Fibroblast of lung (primary cell): ENCODE measurements around the gene PABPN1L. TPM values are rescaled to one million over a fixed set of nuclear protein-coding genes. Genes with fewer than 3 reads are reported as not detected.

ENCODE experiments used
- DNase-seq, 2 donors: peaks; one replicate each; pipeline versions ENCODE4 v3.0.0 to v3.0.0-alpha.2; 2010; ENCODE audit warnings: low read depth in 2 of 2
- H2AFZ ChIP-seq: 2 replicates; pipeline ENCODE4 v1.5.1; 2012; ENCODE audit warnings: low read length, control low read depth, inconsistent platforms
- H3K27ac ChIP-seq: 2 replicates; pipeline ENCODE4 v1.5.1; 2011; ENCODE audit warnings: low read length, control low read depth; ENCODE audit not compliant: insufficient read depth
- H3K27me3 ChIP-seq: 2 replicates; pipeline ENCODE4 v1.5.1; 2011; ENCODE audit warnings: mild to moderate bottlenecking, low read length; ENCODE audit not compliant: control insufficient read depth, insufficient read depth
- H3K36me3 ChIP-seq: 2 replicates; pipeline ENCODE4 v1.5.1; 2011; ENCODE audit warnings: low read length; ENCODE audit not compliant: control insufficient read depth, insufficient read depth
- H3K4me1 ChIP-seq: 2 replicates; pipeline ENCODE4 v1.5.1; 2011; ENCODE audit warnings: low read length; ENCODE audit not compliant: control insufficient read depth, insufficient read depth; ENCODE audit errors: extremely low read depth
- H3K4me2 ChIP-seq: 2 replicates; pipeline ENCODE4 v1.5.1; 2011; ENCODE audit warnings: low read length, control low read depth; ENCODE audit not compliant: insufficient read depth; ENCODE audit errors: extremely low read depth
- H3K4me3 ChIP-seq, 4 experiments: fragments of 200-600 bp in 1 of 4; sonication (generic) in 1 of 4; replicated peaks in 1 of 4; 2 replicates each; pipeline ENCODE4 v1.5.1; 2011 to 2016; ENCODE audit warnings: low read length in 4 of 4, low read depth in 3 of 4, mild to moderate bottlenecking in 3 of 4, control low read depth in 2 of 4, inconsistent platforms in 1 of 4, mixed read lengths in 1 of 4; ENCODE audit not compliant: insufficient read depth in 1 of 4; ENCODE audit errors: control extremely low read depth in 1 of 4
- H3K79me2 ChIP-seq: 2 replicates; pipeline ENCODE4 v1.5.1; 2012; ENCODE audit warnings: mild to moderate bottlenecking, low read length, inconsistent platforms; ENCODE audit not compliant: control insufficient read depth, insufficient read depth
- H3K9ac ChIP-seq: 2 replicates; pipeline ENCODE4 v1.5.1; 2011; ENCODE audit warnings: mild to moderate bottlenecking, low read length, control low read depth; ENCODE audit not compliant: insufficient read depth
- H3K9me3 ChIP-seq: 2 replicates; pipeline ENCODE4 v1.5.1; 2012; ENCODE audit warnings: low read depth, low read length; ENCODE audit not compliant: control insufficient read depth, insufficient read depth
- H4K20me1 ChIP-seq: 2 replicates; pipeline ENCODE4 v1.5.1; 2011; ENCODE audit warnings: low read length; ENCODE audit not compliant: control insufficient read depth, insufficient read depth; ENCODE audit errors: extremely low read depth
- CTCF ChIP-seq, 2 donors: IDR thresholded peaks in 1 of 2; conservative IDR thresholded peaks in 1 of 2; 1 replicate in 1 of 2; 2 replicates in 1 of 2; pipeline ENCODE4 v1.5.1; 2011 to 2012; ENCODE audit warnings: low read length in 2 of 2, control low read depth in 1 of 2, inconsistent platforms in 1 of 2, low read depth in 1 of 2, mild to moderate bottlenecking in 1 of 2
- EZH2 ChIP-seq: IDR thresholded peaks from 2 replicates; pipeline ENCODE4 v1.5.1; 2012; ENCODE audit warnings: low read length, control low read depth, mild to moderate bottlenecking; ENCODE audit errors: missing control alignments
- polyA plus RNA-seq, 2 donors: library from polyadenylated mRNA; depleted of rRNA in 1 of 2; stranded (reverse) in 1 of 2; unstranded in 1 of 2; fragments of >200 nt; gene quantifications; 2 replicates each; pipeline ENCODE4 v1.2.1, GENCODE V29; 2011 to 2012; ENCODE audit warnings: missing spikeins in 1 of 2
- total RNA-seq: library from RNA; depleted of rRNA; stranded (reverse); fragments of >200 nt; gene quantifications from 2 replicates; pipeline ENCODE4 v1.2.1, GENCODE V29; 2014

The PABPN1L gene
- total and polyA plus RNA-seq, 2 donors (not counting 1 experiment from before 2014, with no cell fraction given) = not detected

DNA sequence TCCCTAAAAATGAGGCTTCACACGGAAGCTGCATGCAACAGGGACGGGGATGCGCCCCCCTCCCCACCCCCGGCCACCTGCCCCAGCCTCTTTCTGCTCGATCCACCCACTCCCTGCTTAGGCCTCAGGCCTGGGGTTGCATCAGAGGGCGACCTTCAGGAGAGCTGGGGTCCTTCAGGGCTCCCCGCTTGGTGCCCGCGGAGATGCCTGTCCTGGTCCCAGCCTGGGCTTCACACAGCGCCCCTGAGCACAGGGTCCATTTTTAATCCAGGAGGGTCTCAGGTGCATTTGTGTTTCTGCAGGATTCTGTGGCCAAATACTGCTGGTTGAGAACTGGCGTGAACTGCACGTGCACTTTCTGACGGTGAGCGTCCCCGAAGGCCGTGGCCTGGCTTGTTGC lies 47.3 kb downstream of the PABPN1L start:
- H3K4me3 ChIP-seq = no peak overlapping the region
- peaks cover 8% of the 10 kb centered on the region for H3K36me3 ChIP-seq
- no peaks in the 10 kb centered on the region for H3K9me3 ChIP-seq
- no peak overlapping the region for H2AFZ ChIP-seq
- no peak overlapping the region for H3K27ac ChIP-seq
- DNase-seq = no peak
- no peaks in the 10 kb centered on the region for H3K79me2 ChIP-seq
- no peak overlapping the region for H3K9ac ChIP-seq
- no peaks in the 10 kb centered on the region for H4K20me1 ChIP-seq
- H3K27me3 ChIP-seq = no peaks in the 10 kb centered on the region
- TF ChIP-seq CTCF (conservative IDR thresholded peaks at IDR 0.05 in 1 of 2, IDR thresholded peaks at IDR 0.05 in 1 of 2; ENCODE audit: low read depth in 1 of 2, low read length in 2 of 2) (no peak), EZH2 (no peak)
- peaks cover 8% of the 10 kb centered on the region for H3K4me1 ChIP-seq
- no peak overlapping the region for H3K4me2 ChIP-seq

- no peak for DNase-seq
- no peak overlapping the region for H3K9ac ChIP-seq
- no peak overlapping the region for H3K4me2 ChIP-seq
- no peaks in the 10 kb centered on the region for H4K20me1 ChIP-seq
- no peaks in the 10 kb centered on the region for H3K79me2 ChIP-seq
- H2AFZ ChIP-seq = peak overlapping the region; percentile 23
- no peak overlapping the region for H3K4me3 ChIP-seq
- H3K36me3 ChIP-seq = peaks cover 8% of the 10 kb centered on the region
- H3K27me3 ChIP-seq = no peaks in the 10 kb centered on the region
- H3K27ac ChIP-seq = peak overlapping the region; percentile 64
- H3K4me1 ChIP-seq = peaks cover 8% of the 10 kb centered on the region
- TF ChIP-seq EZH2 (no peak), CTCF (conservative IDR thresholded peaks at IDR 0.05 in 1 of 2, IDR thresholded peaks at IDR 0.05 in 1 of 2; ENCODE audit: low read depth in 1 of 2, low read length in 2 of 2) (no peak)
- H3K9me3 ChIP-seq = no peaks in the 10 kb centered on the region
These were observed 47.9 kb downstream of the PABPN1L start for GRCh38 chr16:88818575-88818874.

DNA sequence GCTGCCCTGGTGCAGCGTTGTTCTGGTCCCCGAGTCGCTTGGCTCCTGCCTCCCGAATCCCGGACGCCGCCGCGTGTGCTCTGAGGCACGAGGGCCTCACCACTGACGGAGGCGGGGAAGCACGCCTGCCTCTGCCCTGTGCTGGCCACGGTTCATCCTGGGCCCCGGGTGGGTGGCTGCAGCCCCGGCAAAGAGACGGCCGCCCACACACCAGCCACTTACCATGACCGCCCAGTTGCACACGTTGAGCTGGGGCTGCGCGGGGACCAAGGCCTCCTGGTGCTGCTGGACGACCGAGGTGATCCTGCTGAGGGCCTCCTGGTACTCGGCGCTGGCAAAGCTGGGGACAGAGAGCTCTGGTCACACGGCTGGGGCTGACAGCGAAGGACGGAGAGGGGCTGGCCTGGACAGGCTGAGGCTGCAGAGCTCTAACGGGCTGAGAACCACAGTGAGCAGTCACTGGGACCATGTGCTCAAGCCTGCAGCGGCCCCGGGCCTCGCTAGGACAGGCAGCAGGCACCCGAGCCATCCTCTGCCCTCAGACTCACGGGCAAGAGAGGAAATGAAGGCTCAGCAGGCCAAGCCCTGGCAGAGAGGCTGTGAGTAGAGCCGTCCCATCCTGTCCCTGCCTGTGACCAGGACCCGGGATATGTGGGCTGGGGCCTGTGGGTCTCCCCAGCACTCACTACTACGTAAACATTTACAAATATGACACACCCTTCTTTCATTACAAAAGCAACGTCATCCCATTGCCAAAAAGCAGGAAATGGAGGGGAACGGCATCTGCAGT lies 48.5 kb downstream of the PABPN1L start:
- Histone ChIP-seq H3K9ac (no peak overlapping the region), H3K27me3 (no peaks in the 10 kb centered on the region), H3K4me3 (no peak overlapping the region), H4K20me1 (no peaks in the 10 kb centered on the region), H2AFZ (peak overlapping the region; percentile 12), H3K27ac (peak overlapping the region; percentile 64), H3K36me3 (peaks cover 8% of the 10 kb centered on the region), H3K9me3 (no peaks in the 10 kb centered on the region), H3K79me2 (no peaks in the 10 kb centered on the region), H3K4me1 (peaks cover 8% of the 10 kb centered on the region), H3K4me2 (peak overlapping the region; percentile 15)
- peak in 1 of 2 donors; percentile 66 for DNase-seq
- TF ChIP-seq CTCF (conservative IDR thresholded peaks at IDR 0.05 in 1 of 2, IDR thresholded peaks at IDR 0.05 in 1 of 2; ENCODE audit: low read depth in 1 of 2, low read length in 2 of 2) (no peak), EZH2 (no peak)
